Gastroesophageal sphincter (tissue), 4 donors: ENCODE data around the gene PDE6A. TPM values are rescaled to one million over a fixed set of nuclear protein-coding genes. Genes with fewer than 3 reads are reported as not detected.
"Not testable (repeated sequence)": the region's sequence is repeated elsewhere in the genome, so short reads cannot be mapped to it uniquely, and the experiment has no call there.

Source experiments
- ATAC-seq: fragments of 150-250 bp; one replicate; pipeline ENCODE4 v1.9.1; 2016; ENCODE audit warnings: mild to moderate bottlenecking, moderate library complexity
- H3K27ac ChIP-seq, 4 donors: fragments of 200-600 bp; sonication (generic) in 3 of 4; 1 replicate in 3 of 4; 2 replicates in 1 of 4; pipeline ENCODE4 v1.5.1; 2016 to 2019
- H3K27me3 ChIP-seq: fragments of 200-600 bp; sonication (generic); one replicate; pipeline ENCODE4 v1.5.1; 2019
- H3K36me3 ChIP-seq, 2 donors: fragments of 200-600 bp; sonication (generic); one replicate each; pipeline ENCODE4 v1.5.1; 2019; ENCODE audit warnings: control low read depth in 1 of 2
- H3K4me1 ChIP-seq, 3 donors: fragments of 200-600 bp; sonication (generic); 1 replicate in 2 of 3; 2 replicates in 1 of 3; pipeline ENCODE4 v1.5.1; 2016 to 2019; ENCODE audit warnings: control low read depth in 2 of 3
- H3K4me3 ChIP-seq, 2 donors: fragments of 200-600 bp; sonication (generic); one replicate each; pipeline ENCODE4 v1.5.1; 2019; ENCODE audit warnings: mild to moderate bottlenecking in 1 of 2, moderate library complexity in 1 of 2
- H3K9me3 ChIP-seq, 3 donors: fragments of 200-600 bp; sonication (generic); one replicate each; pipeline ENCODE4 v1.5.1; 2017 to 2019; ENCODE audit warnings: control low read depth in 2 of 3
- EP300 ChIP-seq: sonication (generic); formaldehyde crosslinking; IDR thresholded peaks from one replicate; pipeline ENCODE4 v1.6.1; 2017; ENCODE audit warnings: antibody characterized with exemption, mild to moderate bottlenecking
- POLR2A ChIP-seq, 2 donors: fragments of 450-650 bp; IDR thresholded peaks; one replicate each; pipeline ENCODE4 v1.6.1; 2017; ENCODE audit warnings: antibody characterized with exemption in 2 of 2, mild to moderate bottlenecking in 2 of 2, moderate library complexity in 1 of 2
- POLR2AphosphoS5 ChIP-seq: sonication (generic); formaldehyde crosslinking; IDR thresholded peaks from one replicate; pipeline ENCODE4 v1.6.1; 2017; ENCODE audit warnings: antibody characterized with exemption
- WGBS, 2 donors: methylation state at CpG; one replicate each; pipeline ENCODE4 v1.1.5; 2018; ENCODE audit warnings: low coverage in 1 of 2; 5-methylcytosine and 5-hydroxymethylcytosine counted together
- total RNA-seq, 4 donors: library from RNA; depleted of rRNA; stranded (reverse); fragments of >200 nt; gene quantifications; one replicate each; pipeline ENCODE4 v1.1.0, GENCODE V29; 2016
- TF ChIP-seq, protein P1 (sequence below), 4 experiments: fragments of 200-600 bp in 2 of 4; fragments of 450-650 bp in 2 of 4; sonication (generic) in 1 of 4; IDR thresholded peaks; one replicate each; pipeline ENCODE4 v1.5.1; 2017 to 2019; ENCODE audit warnings: antibody characterized with exemption in 4 of 4, mild to moderate bottlenecking in 2 of 4, moderate library complexity in 2 of 4

Gene PDE6A
- total RNA-seq, 4 donors from 2014 or later = 0.05 TPM; not detected in 3

DNA sequence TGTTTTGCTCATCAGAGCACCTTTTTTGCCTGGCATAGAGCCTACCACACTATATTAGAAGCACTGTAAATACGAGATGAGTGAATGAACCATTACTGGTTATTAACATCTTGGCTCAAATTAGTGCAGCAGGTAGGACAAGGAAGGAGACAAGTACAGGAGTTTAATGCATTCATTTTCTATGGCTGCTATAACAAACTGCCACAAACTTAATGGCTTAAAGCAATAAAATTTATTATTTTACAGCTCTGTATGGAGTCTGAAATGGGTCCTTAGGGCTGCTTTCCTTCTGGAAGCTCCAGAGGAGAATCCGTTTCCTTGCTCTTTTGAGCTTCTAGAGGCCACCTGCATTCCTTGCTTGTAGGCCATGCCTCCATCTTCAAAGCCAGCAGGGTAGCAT, 59.1 kb downstream of the PDE6A start:
- Histone ChIP-seq H3K27me3 (no peaks in the 10 kb centered on the region), H3K36me3 (no peaks in the 10 kb centered on the region), H3K9me3 (no peaks in the 10 kb centered on the region), H3K4me3 (no peak overlapping the region), H3K27ac (no peak overlapping the region), H3K4me1 (no peaks in the 10 kb centered on the region)
- no peak for ATAC-seq
- 60 to 78% methylated on average over 2 of the region's 2 CpGs for WGBS, 2 donors
- TF ChIP-seq POLR2A (IDR thresholded peaks at IDR 0.05) (no peak), EP300 (no peak), POLR2AphosphoS5 (no peak)
- TF ChIP-seq, protein P1, sequence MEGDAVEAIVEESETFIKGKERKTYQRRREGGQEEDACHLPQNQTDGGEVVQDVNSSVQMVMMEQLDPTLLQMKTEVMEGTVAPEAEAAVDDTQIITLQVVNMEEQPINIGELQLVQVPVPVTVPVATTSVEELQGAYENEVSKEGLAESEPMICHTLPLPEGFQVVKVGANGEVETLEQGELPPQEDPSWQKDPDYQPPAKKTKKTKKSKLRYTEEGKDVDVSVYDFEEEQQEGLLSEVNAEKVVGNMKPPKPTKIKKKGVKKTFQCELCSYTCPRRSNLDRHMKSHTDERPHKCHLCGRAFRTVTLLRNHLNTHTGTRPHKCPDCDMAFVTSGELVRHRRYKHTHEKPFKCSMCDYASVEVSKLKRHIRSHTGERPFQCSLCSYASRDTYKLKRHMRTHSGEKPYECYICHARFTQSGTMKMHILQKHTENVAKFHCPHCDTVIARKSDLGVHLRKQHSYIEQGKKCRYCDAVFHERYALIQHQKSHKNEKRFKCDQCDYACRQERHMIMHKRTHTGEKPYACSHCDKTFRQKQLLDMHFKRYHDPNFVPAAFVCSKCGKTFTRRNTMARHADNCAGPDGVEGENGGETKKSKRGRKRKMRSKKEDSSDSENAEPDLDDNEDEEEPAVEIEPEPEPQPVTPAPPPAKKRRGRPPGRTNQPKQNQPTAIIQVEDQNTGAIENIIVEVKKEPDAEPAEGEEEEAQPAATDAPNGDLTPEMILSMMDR (IDR thresholded peaks at IDR 0.05) = no peak

DNA sequence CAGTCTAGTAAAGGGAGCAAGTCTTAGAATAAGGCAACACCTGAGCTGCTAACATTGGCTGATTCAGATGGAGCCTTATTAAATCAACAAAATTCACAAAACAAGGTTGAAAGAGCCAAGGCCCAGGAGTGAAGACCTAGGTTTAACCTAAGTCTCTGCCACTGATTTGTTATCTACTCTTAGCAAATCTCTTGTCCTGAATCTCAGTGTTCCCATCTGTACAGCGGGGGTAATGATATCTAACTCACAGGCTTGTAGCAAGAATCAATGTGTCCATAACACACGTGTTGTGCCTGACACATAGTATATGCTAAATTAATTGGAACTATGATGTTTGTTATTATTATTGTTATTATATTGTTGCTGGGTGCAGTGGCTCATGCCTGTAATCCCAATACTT, 61.0 kb downstream of the PDE6A start:
- no peak overlapping the region for H3K27ac ChIP-seq
- no peaks in the 10 kb centered on the region for H3K9me3 ChIP-seq
- H3K4me1 ChIP-seq = no peaks in the 10 kb centered on the region
- no peak for TF ChIP-seq POLR2AphosphoS5
- TF ChIP-seq, protein P1 (IDR thresholded peaks at IDR 0.05) = no peak
- no peak for TF ChIP-seq POLR2A (IDR thresholded peaks at IDR 0.05)
- no peak for TF ChIP-seq EP300
- H3K4me3 ChIP-seq = no peak overlapping the region
- WGBS, 2 donors = 77 to 88% methylated on average over 2 of the region's 2 CpGs
- no peaks in the 10 kb centered on the region for H3K36me3 ChIP-seq
- no peaks in the 10 kb centered on the region for H3K27me3 ChIP-seq
- no peak for ATAC-seq

DNA sequence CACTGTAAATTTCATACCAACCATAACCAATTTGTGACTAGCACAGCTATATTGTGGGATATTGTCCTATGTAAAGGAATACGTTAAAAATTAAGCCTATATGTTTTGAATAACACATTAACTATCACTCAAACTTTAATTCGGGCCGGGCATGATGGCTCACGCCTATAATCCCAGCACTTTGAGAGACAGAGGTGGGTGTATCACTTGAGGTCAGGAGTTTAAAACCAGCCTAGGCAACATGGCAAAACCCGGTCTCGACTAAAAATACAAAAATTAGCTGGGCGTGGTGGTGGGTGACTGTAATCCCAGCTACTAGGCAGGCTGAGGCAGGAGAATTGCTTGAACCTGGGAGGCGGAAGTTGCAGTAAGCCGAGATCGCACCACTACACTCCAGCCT, 62.0 kb downstream of the PDE6A start:
- H3K27ac ChIP-seq, H3K4me3 ChIP-seq, H3K4me1 ChIP-seq, H3K9me3 ChIP-seq, H3K27me3 ChIP-seq, H3K36me3 ChIP-seq, ATAC-seq: not testable (repeated sequence)
- 90 to 95% methylated on average over 4 to 10 of the region's 10 CpGs for WGBS, 2 donors

DNA sequence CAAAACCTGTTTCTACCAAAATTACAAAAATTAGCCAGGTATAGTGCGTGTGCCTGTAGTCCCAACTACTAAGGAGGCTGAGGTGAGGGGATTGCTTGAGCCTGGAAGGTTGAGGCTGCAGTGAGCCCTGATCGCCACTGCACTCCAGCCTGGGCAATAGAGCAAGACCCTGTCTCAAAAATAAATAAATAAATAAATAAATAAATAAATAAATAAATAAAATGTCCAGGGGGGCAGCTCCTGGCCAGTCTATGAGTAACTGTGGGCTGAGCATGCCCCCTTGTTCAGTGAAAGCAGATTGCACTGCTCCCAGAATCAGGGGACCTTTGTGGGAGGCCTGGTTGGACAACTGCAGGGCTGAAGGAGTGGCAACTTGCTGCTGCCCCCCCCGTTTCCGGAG, 62.7 kb downstream of the PDE6A start:
- TF ChIP-seq POLR2AphosphoS5 (no peak), POLR2A (IDR thresholded peaks at IDR 0.05) (no peak), EP300 (no peak)
- TF ChIP-seq, protein P1 (IDR thresholded peaks at IDR 0.05) = no peak
- Histone ChIP-seq H3K27ac (no peak overlapping the region), H3K9me3 (no peaks in the 10 kb centered on the region), H3K4me3 (no peak overlapping the region), H3K4me1 (no peaks in the 10 kb centered on the region), H3K27me3 (peaks cover 3% of the 10 kb centered on the region), H3K36me3 (no peaks in the 10 kb centered on the region)
- ATAC-seq = no peak
- 83 to 90% methylated on average over 4 of the region's 4 CpGs for WGBS, 2 donors

DNA sequence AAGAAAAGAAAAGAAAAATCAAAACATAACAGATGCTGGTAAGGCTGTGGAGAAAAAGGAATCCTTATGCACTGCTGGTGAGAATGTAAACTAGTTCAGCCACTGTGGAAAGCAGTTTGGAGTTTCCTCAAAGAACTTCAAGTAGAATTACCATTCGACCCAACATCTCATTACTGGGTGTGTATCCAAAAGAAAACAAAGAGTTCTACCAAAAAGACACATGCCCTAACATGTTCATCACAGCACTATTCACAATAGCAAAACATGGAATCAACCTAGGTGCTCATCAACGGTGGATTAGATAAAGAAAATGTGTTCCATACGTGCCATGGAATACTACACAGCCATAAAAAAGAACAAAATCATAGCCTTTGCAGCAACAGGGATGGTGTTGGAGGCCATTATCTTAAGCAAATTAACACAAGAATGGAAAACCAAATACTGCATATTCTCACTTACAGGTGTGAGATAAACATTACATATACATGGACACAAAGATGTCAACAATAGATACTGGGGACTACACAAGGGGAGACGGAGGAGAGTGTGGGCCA, 63.4 kb downstream of the PDE6A start:
- 87 to 95% methylated on average over 4 of the region's 4 CpGs for WGBS, 2 donors
- TF ChIP-seq, protein P1 (IDR thresholded peaks at IDR 0.05) = no peak
- no peak for TF ChIP-seq POLR2A (IDR thresholded peaks at IDR 0.05)
- no peak for TF ChIP-seq POLR2AphosphoS5
- TF ChIP-seq EP300 = no peak

DNA sequence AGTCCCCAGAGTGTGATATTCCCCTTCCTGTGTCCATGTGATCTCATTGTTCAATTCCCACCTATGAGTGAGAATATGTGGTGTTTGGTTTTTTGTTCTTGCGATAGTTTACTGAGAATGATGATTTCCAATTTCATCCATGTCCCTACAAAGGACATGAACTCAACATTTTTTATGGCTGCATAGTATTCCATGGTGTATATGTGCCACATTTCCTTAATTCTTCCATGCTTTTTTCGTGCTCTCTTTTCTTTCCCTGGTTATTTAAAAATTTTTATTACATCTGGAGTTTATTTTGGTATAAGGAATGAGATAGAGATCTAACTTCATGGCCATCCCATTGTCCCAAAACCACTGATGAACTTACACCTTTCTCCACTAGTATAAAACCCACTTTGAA, 65.0 kb downstream of the PDE6A start:
- WGBS, 2 donors = 82 to 89% methylated on average over 1 of the region's 2 CpGs
- not testable (repeated sequence) for H3K4me3 ChIP-seq, H3K36me3 ChIP-seq, ATAC-seq, H3K27me3 ChIP-seq, H3K9me3 ChIP-seq, H3K27ac ChIP-seq, H3K4me1 ChIP-seq

More for the DNA sequence above, 63.4 kb downstream of the PDE6A start:
- Histone ChIP-seq H3K27me3 (peaks cover 3% of the 10 kb centered on the region), H3K27ac (no peak overlapping the region), H3K4me1 (no peaks in the 10 kb centered on the region), H3K36me3 (no peaks in the 10 kb centered on the region), H3K9me3 (no peaks in the 10 kb centered on the region), H3K4me3 (no peak overlapping the region)
- no peak for ATAC-seq
